HPDE6-E6E7 (cell line): ENCODE results near the gene OTOGL.
A peak's percentile ranks its signal among the peaks of the same experiment; 100 is the strongest.
"Not testable (repeated sequence)": the region's sequence is repeated elsewhere in the genome, so short reads cannot be mapped to it uniquely, and the experiment has no call there.

Source experiments
- DNase-seq: peaks from one replicate; pipeline ENCODE4 v3.0.0; 2011; ENCODE audit warnings: missing footprints; ENCODE audit errors: extremely low spot score

Gene OTOGL

DNA sequence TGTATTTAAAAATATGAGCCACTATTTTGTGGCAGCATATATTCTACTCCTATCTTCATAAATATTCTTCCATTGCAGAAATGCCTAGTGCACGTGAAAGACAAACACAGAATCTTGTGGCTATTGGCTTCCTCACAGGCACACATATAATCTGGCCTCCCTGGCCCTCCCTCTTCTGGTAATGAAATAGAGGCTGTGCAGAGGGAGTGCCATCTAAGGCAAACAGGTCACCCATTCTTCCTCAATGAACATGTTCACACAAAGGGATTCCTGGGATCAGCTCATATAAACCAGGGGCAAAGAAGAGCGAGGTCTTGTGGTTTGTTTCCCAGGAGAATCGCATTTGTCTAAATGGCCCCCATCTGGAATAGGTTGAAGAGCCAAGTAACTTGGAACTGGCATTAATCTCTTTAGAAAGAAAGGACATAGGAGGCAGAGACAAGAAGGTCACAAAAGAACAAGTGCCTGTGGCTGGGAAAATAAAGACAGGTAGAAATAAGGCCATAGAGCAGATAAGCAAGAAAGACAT lies 173.1 kb downstream of the OTOGL start:
- no peak for DNase-seq

DNA sequence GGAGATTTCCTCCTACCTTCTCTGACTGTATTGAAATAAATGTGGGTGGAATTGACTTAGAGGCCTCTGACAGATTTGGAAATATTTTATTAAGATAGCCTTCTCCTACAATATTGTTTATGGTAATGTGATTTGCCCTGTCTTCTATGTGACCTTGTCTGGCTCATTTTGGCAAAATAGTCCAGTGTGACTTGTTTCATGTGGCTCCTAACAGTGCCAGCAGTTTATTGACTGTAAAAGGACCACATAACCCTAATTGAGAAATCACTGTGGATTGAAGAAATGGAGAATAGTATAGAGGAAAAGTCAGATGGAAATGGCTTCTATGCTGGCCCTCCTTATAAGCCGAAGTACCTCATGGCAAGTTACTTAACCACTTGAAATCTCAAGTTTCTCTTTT lies 173.8 kb downstream of the OTOGL start:
- DNase-seq, result no peak

DNA sequence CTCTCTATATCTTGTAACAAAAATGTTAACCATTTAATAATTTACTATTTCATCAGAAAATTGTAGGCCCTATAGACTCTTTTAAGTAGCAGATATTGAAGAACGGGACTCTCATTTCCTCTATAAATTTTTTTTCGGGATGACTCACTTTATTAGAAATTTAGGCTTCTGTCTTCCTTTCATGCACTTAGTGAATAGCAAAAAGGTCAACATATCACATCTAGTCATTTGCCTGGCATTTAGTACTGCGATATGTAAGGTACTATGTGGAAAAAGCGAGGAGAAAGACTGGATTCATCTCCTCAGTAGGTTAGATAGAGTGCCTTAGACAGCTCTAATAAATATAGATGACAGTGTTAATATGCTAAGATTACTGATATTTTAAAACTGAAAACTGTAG lies 178.4 kb downstream of the OTOGL start:
- DNase-seq, result no peak

DNA sequence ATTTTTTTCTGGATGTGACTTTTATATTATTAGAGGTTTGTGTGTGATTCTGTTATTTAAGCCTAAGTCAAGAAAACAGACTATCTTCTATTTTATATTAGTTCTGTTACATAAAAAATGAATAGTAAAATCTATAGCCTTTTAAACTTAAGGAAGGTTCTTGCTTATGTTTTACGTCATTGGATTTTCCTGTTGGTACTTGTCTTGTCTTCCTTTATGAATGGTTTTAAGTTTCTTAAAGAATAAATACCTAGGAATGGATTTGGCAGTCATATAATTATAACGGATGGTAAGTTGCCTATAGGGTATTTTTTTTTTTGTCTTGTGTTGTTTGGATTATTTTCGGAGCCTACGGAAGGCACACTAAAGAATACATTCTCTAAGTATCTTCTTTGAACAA lies 182.9 kb downstream of the OTOGL start:
- no peak for DNase-seq

DNA sequence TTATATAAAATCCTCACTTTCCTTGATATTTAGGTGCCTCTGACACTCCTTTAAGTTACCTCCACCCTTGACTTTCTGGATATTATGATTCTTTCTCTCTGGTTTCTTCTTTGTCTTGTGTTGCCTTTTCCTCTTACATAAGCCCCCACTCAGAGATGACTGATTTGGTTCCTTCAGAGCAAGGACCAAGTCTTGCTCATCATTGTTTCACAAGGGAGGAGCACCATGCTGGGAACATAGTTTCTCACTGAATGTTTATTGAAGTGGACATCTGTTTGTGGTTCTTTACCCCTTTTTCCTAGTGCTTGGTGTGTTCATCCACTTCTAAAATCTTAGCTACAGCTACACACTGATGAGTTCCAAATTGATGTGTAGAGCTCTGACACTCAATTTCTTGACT lies 183.4 kb downstream of the OTOGL start:
- DNase-seq, result no peak

DNA sequence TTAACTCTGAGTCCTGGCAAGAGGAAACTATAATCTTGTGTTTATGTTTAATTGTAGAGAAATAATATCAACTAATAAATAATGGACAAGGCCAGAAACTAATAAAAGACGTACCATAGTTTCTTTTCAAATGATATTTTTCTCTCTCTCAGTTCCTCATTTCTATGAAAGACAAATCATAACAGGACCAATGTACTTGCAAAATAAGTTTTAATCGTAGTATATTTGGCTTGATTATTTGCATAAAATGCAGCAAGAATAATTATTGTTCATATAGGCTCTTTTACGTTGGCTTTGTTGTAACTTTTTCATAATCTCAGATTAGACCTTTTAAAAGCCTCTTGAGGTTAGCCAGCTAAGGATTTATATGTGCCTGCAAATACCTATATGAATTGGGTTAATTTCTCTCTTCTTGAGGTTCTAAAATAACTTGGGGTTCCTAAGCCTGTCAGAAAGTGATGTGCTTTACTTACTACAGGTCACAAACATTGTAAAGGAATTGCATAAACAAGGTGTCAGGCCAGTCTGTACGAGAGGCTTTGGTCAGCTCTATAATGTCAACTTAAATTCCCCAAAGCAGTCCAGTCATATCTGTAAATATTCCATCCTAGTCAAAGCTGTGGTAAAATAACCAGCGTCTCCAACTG lies 191.9 kb downstream of the OTOGL start:
- no peak for DNase-seq

GRCh38 chr12:80293347-80293746 lies 194.0 kb downstream of the OTOGL start:
- no peak for DNase-seq

DNA sequence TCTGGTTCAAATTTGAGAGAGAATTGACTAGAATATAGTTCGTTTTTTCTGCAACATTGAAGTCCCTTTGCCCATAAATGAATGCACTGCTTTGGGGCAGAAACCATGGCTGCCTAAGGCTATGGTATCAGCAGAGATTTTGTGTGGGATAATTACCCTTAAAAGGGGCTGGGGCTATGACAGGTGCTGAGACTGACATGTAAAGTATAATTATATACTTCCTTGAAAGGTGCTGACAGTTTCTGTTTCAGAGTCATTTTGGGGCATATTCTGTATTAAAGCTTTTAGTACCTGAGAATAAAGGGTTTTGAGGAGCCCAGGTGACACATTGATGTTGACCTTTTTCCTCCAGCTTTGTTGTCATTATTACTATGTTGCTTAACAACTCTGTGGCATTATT lies 194.4 kb downstream of the OTOGL start:
- DNase-seq, result no peak

DNA sequence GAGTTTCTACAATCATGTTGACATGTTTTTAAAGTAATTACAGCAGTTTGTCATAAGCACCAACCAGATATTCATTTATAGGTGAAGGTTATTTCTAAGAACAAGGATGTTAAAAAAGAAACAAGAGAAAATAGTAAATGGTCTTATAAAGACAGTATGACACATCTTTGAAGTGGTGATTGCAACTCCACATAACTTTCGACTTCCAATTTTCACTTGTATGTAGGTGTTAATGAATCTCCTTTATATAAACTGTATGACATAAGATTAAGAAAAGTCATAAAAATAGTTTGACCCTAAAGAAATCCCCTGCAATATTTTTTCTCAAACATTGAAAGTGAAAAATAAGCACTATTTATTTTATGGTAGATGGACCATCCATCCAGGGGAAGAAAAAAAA lies 199.9 kb downstream of the OTOGL start:
- DNase-seq, result no peak

- no peak for DNase-seq
Observed at GRCh38 chr12:80299976-80300375, 200.6 kb downstream of the OTOGL start.

GRCh38 chr12:80307436-80307835 lies 208.1 kb downstream of the OTOGL start:
- not testable (repeated sequence) for DNase-seq

- DNase-seq, result no peak
Observed at GRCh38 chr12:80313209-80313608, 213.9 kb downstream of the OTOGL start.

DNA sequence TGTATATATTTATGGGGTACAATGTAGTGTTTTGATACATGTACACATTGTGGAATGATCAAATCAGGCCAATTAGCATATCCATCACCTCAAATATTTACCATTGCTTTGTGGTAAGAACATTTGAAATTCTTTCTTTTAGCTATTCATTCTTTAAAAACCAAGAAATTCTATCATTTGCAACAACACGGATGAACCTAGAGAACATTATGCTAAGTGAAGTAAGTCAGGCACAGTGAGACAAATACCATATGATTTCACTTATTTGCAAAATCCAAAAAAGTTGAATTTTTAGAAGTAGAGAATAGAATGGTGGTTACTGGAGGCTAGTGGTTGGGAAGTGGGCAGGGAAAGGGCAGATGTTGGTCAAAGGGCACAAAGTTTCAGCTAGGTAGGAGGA lies 215.4 kb downstream of the OTOGL start:
- no peak for DNase-seq

DNA sequence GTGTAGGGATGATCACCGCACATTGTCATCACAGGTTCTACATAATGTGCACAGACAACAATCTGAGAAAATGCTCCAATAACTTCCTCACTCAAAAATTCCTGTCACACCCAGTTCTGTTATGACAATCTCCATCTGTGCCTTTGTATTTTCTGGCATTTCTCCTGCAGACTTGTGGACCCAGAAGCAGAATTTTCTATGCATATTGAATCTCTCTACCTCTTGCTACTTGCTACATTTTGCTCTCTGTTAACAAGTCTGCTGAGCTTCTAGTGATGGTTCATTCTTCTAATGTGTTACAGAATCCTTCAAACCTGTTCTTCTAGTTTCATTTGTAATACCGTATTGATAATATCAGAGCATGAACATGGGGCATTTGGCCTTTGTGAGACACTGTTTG lies 216.9 kb downstream of the OTOGL start:
- DNase-seq, result no peak

DNA sequence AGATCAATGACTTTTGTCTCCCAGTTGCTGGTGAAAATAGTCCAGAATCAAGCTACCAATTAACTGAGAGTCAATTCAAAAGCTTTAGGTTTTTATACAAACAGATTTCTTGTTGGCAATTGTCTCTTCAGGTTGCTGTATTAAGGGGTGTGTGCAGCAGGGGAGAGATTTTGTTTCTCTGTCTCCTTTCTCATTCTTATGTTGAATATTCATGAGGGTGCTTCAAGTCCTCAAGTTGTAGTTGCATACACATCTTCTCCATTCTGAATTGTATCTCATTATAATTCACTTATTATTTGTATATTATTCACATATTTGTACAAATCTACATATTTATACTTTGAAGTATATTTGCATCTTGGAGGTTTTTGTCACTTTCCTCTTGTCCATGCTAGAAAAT lies 218.0 kb downstream of the OTOGL start:
- no peak for DNase-seq

GRCh38 chr12:80317899-80318298 lies 218.6 kb downstream of the OTOGL start:
- DNase-seq, result no peak

- DNase-seq, result no peak
Observed at GRCh38 chr12:80320121-80320678, 220.9 kb downstream of the OTOGL start.

- peak; percentile 21 for DNase-seq
Observed at GRCh38 chr12:80321653-80322052, 222.3 kb downstream of the OTOGL start.

GRCh38 chr12:80325167-80325959 lies 226.0 kb downstream of the OTOGL start:
- no peak for DNase-seq

- no peak for DNase-seq
Observed at GRCh38 chr12:80332827-80333226, 233.5 kb downstream of the OTOGL start.

DNA sequence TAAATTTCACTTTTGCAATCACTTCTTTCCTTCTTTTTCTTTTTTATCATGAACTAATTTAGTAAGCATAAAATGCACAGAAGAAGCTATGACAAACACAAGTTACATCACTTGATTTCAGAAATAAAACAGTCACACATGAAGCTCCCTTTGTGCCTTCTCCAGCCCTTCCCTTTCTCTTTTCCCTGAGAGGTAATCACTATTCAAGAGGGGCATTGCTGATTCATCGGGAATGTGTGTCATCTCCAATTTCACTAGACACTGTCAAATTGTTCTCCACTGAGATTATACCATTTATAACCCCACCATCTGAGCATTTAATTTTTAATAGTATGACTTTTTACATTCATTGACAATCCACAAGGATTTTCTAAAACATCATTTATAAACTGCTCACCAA lies 253.1 kb downstream of the OTOGL start:
- DNase-seq, result peak; percentile 3

DNA sequence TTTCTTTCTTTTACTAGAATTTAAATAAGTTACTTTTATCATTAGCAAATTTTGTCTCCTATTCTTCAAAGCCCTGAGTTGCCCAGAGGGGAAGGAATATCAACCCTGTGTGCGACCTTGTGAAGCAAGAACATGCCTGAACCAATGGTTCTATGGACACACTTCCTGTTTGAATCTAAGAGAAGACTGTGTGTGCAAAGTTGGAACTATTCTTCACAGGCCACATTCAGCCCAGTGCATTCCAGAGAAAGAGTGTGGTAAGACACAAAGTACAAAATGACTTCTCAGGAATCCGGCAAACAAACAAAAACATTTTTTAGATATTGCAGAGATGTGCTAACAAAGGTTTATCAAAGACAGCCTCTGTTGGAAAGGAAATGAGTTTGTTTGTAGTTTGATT lies 253.9 kb downstream of the OTOGL start:
- DNase-seq, result no peak

DNA sequence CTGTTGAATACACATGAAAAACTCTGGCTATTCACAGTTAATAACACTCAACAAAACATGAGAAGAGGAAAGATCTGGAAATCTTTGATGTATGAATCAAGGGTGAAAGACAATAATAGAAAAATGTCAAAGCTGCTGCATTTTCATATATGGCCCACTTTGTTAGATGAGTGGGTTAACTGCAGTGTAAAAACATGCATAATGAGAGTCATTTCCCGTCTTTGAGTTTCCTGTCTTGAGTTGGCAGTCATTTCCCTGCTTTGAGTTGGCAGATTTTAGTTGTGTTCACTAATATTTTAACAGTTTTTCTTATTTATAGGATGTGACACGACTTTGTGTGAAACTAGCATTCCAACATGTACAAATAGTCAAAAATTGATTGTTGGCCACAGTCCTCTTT lies 256.8 kb downstream of the OTOGL start:
- DNase-seq, result no peak
